Peyer's patch (tissue), 4 donors: Measurements from ENCODE around the gene MTCL1.

Experiments
- POLR2A ChIP-seq, 2 donors: fragments of 450-650 bp; IDR thresholded peaks; one replicate each; pipeline ENCODE4 v1.5.1; 2017; ENCODE audit warnings: antibody characterized with exemption in 2 of 2, mild to moderate bottlenecking in 2 of 2, moderate library complexity in 2 of 2
- TF ChIP-seq, protein P1 (sequence below), 6 experiments: fragments of 450-650 bp in 4 of 6; fragments of 200-600 bp in 2 of 6; sonication (generic) in 1 of 6; IDR thresholded peaks; one replicate each; pipeline ENCODE4 v1.5.1; 2017 to 2019; ENCODE audit warnings: antibody characterized with exemption in 6 of 6, mild to moderate bottlenecking in 3 of 6, moderate library complexity in 1 of 6

DNA sequence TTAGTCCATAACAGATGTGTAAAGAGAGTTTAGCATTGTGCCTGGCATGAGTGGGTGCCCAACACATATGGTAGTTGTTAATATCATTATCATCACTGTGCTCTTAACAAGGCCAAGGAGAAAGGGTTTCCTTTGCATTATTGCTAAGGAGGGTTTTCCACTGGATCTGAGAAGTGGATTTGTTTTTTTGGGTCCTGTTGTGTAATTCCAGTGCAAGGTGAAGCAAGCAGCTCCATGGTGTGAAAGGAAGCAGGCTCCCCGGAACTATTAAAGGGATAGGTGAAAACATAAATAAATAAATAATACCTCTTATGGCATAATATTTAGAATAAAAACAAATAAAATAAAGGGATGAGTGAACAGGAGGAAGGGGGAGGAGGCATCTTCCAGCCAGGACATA lies 65.3 kb downstream of the MTCL1 start:
- TF ChIP-seq, protein P1, sequence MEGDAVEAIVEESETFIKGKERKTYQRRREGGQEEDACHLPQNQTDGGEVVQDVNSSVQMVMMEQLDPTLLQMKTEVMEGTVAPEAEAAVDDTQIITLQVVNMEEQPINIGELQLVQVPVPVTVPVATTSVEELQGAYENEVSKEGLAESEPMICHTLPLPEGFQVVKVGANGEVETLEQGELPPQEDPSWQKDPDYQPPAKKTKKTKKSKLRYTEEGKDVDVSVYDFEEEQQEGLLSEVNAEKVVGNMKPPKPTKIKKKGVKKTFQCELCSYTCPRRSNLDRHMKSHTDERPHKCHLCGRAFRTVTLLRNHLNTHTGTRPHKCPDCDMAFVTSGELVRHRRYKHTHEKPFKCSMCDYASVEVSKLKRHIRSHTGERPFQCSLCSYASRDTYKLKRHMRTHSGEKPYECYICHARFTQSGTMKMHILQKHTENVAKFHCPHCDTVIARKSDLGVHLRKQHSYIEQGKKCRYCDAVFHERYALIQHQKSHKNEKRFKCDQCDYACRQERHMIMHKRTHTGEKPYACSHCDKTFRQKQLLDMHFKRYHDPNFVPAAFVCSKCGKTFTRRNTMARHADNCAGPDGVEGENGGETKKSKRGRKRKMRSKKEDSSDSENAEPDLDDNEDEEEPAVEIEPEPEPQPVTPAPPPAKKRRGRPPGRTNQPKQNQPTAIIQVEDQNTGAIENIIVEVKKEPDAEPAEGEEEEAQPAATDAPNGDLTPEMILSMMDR (IDR thresholded peaks at IDR 0.05): no peak
- TF ChIP-seq POLR2A (IDR thresholded peaks at IDR 0.05): no peak
